ENCODE measurements around the gene THY1. TPM values are rescaled to one million over a fixed set of nuclear protein-coding genes. Genes with fewer than 3 reads are reported as not detected.
A peak's percentile ranks its signal among the peaks of the same experiment; 100 is the strongest.

THY1 gene
- total RNA-seq, 1 experiment from 2014 or later = 0.10 TPM

DNA sequence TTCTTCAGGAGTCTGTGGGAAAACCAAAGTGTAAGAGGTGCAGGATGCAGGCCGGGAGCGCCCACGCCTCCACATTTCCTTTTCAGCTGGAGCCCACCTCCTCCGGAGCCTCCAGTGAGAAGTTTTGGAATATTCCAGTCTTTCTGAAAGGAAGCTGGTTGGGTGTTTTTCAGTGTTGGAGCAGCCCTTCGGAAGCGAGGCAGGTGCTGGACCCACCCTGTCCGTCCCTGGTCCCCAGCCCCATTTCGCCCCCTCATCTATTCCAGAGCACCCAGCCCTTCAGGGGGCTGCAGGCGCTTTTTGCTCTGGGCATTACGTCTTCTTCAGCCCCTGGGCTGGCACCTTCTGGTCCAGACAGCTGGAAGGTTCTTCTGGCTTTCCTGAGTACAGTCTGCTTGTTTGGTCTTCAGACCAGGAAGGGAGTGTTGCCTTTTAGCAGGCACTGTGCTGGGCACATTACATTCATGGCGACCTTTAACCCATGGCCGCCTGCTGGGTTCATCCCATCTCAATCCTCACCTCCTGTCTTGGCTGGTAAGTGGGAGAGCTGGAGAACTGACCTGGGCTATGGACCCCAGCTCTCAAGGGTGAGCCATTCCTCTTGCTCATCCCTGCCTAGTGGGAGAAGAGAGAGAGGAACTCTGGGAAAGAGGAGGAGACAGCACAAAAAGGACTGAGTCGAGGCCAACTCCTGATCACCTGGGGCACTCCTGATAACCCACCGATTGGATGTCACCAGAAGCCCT is 710 bp upstream of the THY1 start:
- DNase-seq (ENCODE audit: low read depth) = no peak
- in situ Hi-C loops (cut with HindIII; ENCODE audit: low pct_unique_long_range_greater_than_20kb, low sequenced_read_pairs) = no loop called here

DNA sequence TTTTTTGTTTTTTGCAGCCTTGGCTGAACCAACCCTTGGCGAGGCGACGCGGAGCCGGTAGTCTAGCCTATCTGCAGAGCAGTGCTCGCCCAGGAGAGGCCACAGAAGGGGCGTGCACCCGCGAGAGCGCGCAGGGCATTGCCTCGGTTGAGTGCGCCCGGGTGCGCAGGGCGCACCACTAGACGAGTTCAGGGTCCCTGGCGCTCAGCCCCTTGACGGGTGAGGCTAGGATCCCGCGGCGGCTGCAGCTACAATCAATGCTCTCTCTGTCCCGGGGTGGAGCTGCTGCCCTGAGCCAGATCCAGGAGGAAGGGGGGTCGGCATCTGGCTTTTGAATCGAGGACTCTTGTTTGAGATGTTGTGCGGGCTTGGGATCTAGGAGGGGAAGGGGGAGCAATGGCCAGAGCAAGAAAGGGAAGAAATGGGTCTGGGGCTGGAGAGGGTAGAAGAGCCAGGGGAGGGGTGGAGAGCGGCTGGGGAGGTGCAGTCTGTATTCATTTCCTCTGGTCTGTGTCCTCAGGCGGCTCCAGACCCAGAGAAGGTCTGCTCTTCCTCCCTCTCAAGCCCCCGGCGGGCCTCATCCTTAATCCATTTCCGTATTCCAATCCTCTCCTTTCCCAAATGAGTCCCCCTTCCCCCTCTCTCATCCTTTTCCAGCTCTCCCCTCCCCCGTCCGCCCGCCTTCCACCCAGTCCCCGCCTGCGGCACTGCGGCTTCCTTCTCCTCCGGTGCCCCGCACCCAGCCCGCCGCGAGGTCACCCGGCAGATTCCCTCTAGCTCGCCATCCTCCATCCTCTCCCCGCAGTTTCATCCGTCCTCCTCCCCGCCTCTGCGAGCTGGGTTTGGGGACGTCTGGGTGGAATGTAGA is 797 bp downstream of the THY1 start:
- DNase-seq (ENCODE audit: low read depth) = no peak
- in situ Hi-C loops (cut with HindIII; ENCODE audit: low pct_unique_long_range_greater_than_20kb, low sequenced_read_pairs) = no loop called here

DNA sequence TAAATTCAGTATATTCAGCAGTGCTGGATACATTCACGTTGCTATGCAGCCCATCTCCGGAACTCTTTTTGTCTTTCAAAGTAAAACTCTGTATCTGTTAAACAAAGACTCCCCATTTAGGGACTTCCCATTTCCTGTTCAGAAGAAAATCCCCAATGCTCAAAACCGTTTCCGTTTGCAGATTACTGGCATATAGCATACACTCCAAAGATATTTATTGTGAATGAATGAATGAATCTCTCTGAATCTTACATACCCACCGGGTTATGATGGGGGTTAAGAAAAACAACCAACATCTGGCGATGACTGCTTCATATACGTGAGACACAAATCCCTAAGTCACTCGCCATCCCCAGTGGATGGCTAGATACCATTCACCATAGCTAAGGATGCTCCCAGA is 1.6 kb downstream of the THY1 start:
- in situ Hi-C loops (cut with HindIII; ENCODE audit: low pct_unique_long_range_greater_than_20kb, low sequenced_read_pairs) = no loop called here
- DNase-seq (ENCODE audit: low read depth) = no peak

DNA sequence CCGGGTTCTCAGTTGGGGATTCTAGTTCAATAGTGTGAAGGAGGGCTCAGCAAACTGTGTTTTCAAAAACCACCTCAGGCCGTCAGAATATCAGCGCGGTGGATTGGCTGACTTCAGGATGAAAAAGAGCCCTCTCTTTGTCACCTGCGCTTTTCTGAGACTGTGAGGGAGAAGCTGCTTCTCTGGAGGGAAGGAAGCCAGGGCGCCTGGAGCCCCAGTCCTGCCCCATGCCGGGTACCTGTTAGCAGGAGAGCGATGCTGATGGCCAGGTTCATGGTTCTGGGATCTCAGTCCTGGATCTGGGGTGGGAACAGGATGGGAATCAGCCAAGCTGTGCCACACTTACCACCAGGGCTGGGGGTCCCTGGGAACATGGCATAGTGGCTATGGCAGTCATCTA is 2.3 kb downstream of the THY1 start:
- DNase-seq (ENCODE audit: low read depth) = no peak
- in situ Hi-C loops (cut with HindIII; ENCODE audit: low pct_unique_long_range_greater_than_20kb, low sequenced_read_pairs) = no loop called here

DNA sequence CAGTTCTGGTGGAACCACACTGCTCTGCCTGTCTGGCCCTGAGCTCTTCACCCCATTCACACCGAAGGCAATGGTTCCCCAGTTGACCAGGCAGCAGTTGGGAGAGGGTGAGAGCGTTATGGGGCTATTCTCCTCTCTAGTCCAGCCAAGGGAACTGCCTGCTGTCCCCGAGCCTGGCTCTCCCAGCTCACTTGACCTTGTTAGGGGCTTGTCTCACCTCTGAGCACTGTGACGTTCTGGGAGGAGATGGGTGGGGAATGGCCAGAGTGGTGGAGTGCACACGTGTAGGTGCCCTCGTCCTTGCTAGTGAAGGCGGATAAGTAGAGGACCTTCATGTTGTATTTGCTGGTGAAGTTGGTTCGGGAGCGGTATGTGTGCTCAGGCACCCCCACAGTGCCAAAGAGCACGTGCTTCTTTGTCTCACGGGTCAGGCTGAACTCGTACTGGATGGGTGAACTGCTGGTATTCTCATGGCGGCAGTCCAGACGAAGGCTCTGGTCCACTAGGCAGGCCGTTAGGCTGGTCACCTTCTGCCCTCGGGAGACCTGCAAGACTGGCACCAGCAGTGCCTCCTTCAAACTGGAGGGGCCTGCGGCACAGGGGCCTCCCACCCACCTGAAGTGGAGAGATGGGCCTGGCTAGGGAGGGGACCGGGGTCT is 3.0 kb downstream of the THY1 start:
- in situ Hi-C loops (cut with HindIII; ENCODE audit: low pct_unique_long_range_greater_than_20kb, low sequenced_read_pairs) = no loop called here
- peak; percentile 71 for DNase-seq (ENCODE audit: low read depth)

DNA sequence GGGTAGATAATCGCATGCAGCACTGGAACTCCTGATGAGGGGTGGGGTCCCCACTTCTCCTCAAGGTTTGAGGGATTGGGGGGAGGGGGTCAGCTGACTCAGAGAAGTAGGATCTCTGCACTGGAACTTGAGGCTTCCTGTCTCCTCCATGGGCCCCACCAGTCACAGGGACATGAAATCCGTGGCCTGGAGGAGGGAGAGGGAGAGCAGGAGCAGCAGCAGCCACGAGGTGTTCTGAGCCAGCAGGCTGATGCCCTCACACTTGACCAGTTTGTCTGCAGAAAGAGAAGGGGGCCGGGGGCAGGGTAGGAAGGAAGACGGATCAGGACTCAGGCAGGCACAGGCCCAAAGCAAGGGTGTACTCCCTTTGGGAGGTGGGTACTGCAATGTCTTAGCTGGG is 3.7 kb downstream of the THY1 start:
- in situ Hi-C loops (cut with HindIII; ENCODE audit: low pct_unique_long_range_greater_than_20kb, low sequenced_read_pairs) = no loop called here
- no peak for DNase-seq (ENCODE audit: low read depth)

DNA sequence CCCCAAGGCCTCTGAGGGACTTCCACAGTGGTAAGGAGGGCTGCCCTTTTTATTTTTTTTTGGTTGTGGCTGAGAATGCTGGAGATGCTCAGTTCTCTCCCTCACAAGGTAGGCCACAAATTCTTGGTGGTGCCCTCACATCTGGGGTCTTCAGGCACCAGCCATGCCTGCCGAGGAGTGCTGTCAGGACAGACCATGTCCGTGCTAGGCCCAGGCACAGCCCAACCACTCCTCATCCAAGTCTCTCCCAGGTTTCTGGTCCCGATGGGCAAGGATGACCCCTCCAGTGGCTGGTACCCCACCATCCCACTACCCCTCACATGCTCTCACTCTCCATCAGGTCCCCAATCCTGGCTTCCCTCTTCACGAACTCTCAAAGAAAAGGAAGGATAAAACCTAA is 4.2 kb downstream of the THY1 start:
- DNase-seq (ENCODE audit: low read depth) = no peak
- in situ Hi-C loops (cut with HindIII; ENCODE audit: low pct_unique_long_range_greater_than_20kb, low sequenced_read_pairs) = no loop called here

DNA sequence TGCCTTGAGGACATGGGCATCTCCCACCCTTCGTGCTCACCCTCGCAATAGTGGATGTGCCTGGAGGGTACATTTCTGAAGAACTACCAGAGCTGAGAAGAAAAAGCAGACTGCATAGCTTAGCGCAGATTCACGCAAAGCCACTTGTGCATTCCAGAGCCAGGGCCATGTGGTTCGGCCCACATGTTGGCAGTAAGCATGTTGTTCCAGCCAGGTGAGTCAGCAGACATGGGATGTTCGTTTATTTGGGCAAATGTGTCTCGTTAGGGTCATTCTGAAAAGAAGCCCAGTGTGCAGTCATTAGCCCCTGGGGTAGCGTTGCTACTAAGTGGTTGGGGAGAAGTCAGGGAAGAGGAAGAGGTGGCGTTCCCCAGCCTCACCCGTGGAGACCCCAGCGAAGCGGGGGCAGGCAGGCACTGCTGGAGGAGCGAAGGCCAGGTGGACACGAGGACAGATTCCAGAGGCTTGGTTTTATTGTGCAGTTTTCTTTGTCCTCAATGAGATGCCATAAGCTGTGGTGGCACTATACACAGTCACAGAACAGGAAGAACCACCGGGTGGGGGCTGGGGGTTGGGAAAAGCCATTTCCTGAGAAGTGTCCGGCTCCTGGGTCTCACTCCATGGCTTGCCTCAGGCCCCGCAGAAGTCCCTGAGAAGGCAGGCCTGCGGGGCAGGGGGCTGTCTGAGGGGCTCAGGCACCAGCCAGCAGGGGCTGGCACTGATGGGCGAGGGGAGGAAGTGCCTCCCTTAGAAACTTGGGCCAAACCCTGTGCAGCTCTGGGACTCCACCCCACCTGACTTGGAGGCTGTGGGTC is 5.0 kb downstream of the THY1 start:
- peak; percentile 71 for DNase-seq (ENCODE audit: low read depth)
- in situ Hi-C loops (cut with HindIII; ENCODE audit: low pct_unique_long_range_greater_than_20kb, low sequenced_read_pairs) = no loop called here

DNA sequence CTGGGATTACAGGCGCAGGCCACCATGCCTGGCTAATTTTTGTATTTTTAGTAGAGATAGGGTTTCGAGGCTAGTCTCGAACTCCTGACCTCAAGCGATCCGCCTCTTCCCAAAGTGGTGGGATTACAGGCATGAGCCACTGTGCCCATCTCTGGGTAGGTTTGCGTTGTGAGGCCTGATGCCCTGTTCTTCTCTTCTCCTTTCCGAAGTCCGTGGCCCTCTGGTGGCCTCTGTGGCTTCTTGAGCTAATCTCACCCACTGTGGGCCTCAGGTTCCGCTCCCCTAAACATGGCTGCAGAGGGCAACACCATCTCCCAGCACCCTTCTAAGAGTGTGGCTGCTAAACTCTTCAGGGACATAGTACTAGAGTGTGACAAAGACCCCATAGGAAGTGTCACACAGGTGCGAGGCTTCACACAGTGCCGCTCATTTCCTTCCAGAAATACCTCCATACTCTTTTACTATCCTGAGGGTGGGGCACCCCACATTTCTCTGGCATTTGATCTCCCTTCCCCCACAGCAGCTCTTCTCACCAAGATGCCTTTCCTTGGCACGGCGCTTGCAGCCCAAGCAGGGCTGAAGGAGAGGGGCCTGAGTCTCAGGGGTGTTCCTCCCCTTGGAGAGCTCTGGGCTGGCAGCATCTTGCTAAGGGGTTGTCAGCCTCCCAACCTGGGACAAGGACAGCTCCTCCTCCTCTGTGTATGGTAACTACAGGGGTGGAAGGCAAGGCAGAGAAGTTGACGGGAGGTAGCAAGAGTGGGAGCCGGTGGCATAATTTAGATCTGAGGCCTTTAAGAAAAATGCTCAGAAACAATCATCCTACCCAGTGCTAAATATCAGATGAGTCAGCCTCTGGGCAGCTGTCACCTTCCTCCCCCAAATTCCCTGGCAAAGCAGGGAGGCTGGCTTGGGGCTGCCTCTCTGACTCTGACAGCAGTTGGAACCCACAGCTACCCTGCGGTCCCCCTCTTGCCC is 6.1 kb downstream of the THY1 start:
- no peak for DNase-seq (ENCODE audit: low read depth)
- in situ Hi-C loops (cut with HindIII; ENCODE audit: low pct_unique_long_range_greater_than_20kb, low sequenced_read_pairs) = no loop called here

DNA sequence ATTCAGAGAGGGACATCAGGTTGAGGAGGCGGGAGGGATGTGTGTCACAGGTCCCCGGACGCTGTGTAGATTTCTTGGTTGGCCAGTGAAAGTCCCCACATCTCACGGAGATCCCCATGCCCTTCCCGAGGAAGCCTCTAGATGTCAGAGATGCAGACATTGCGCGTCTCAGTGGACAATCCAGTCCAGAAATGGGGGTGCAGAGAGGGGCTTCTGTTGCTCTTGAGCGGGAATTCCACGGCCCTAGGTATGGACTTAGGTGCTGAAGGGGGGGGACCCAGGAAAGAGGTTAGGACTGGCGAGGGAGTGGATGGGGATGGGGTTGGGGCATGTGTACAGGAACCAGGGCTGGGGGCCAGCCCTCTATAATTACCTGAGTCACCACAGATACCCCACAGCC is 7.0 kb downstream of the THY1 start:
- in situ Hi-C loops (cut with HindIII; ENCODE audit: low pct_unique_long_range_greater_than_20kb, low sequenced_read_pairs) = no loop called here
- DNase-seq (ENCODE audit: low read depth) = no peak

DNA sequence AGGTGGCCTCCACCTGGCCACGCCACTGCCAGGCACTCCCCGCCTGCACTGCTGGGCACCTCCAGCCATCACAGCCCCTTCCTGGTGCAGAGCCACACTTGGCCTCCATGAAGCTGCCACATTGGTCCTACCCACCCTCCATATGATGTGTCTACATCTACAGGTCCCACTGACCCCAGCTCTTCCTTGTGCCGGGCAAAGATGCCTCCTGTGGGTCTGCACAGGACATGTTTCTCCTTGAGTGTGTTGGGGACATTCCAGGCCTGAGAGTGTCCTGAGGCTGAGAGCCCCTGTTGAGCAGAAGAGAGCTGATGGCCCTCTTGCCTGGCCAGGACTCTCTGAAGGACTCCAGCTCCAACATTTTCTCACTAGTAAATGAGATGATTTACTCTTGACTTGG is 7.5 kb downstream of the THY1 start:
- in situ Hi-C loops (cut with HindIII; ENCODE audit: low pct_unique_long_range_greater_than_20kb, low sequenced_read_pairs) = no loop called here
- DNase-seq (ENCODE audit: low read depth) = no peak

DNA sequence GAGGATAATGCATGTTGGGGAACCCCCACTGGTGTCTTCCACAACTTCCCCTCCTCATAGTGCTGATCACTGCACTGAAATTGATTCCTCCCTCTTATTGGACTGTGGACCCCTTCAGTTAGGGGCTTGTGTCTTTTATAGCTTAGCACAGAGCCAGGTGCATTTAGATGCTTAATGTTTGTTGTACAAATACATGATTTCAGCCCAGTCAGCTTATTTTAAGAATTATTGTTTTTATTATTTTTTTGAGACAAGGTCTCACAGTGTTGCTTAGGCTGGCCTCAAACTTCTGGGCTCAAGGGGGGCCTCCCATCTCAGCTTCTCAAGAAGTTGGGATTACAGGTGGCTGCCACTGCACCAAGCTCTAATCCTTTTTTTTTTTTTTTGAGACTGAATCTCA is 8.2 kb downstream of the THY1 start:
- in situ Hi-C loops (cut with HindIII; ENCODE audit: low pct_unique_long_range_greater_than_20kb, low sequenced_read_pairs) = no loop called here
- no peak for DNase-seq (ENCODE audit: low read depth)

DNA sequence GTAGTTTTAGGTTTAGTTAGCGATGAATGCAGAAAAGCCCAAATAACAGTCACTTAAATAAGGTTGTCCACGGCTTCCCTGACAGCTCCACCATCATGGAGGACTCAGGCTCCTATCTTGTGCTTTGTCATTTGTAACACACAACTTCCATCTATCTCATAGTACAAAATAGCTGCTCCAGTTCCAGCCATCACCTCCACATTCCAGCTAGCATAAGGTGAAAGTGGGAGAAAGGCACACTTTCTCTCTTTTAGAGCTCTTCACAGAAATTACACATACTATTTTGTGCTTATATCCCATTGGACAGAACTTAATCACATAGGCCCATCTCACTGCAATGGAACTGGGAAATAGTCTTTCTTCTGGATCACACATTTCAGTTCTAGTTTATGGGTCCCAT is 8.7 kb downstream of the THY1 start:
- DNase-seq (ENCODE audit: low read depth) = no peak
- in situ Hi-C loops (cut with HindIII; ENCODE audit: low pct_unique_long_range_greater_than_20kb, low sequenced_read_pairs) = no loop called here

DNA sequence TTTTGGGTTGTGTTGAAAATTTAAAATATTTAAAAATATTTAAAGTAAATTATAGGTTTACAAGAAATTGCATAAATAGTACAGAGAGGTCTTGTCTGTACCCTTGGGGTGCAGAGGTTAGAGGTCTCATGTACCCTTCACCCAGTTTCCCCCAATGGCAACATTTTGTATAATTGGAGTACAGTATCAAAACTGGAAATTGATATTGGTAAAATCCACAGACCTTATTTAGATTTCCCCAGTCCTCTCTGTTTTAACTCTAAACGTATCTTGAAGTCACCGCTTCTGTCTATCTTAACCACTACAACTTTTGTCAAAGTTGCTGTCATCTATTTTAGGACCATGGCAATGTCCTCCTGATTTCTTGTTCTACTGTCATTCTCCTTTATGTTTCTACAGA is 10.9 kb downstream of the THY1 start:
- no peak for DNase-seq (ENCODE audit: low read depth)
- in situ Hi-C loops (cut with HindIII; ENCODE audit: low pct_unique_long_range_greater_than_20kb, low sequenced_read_pairs) = no loop called here

DNA sequence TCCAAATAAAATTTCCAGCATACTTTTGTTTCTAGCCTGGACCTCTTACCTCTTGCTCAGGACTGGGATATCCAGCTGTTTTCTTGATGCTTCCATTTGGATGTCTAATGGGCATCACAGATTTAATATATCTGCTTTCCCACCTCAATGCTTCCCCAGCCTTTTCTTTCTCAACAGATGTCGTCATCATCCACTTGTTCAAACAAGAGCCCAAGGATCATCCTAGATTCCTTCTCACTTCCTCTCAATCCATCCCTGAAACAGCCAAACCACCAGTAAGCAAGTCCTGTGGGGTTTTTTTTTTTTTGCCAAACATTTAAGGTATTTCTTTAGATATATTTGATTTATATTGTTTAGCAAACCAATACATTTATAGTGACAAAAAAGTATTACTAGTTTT is 12.5 kb downstream of the THY1 start:
- in situ Hi-C loops (cut with HindIII; ENCODE audit: low pct_unique_long_range_greater_than_20kb, low sequenced_read_pairs) = no loop called here
- DNase-seq (ENCODE audit: low read depth) = no peak

DNA sequence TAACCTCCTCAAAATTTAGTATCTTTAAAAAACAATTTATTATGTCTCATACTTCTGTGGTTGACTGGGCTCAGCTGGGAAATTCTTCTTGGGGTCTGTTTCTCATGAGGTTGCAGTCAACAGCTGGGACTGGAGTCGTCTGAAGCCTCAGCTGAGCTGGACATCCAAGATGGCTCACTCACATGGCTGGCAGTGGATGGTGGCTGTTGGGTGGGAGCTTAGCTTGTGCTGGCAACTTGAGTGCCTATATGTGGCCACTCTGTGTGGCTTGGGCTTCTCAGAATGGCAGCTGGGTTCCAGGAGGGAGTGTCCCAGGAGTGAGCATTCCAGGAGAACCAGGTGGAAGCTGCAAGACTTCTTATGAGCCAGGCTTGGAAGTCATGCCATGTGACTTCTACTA is 13.2 kb downstream of the THY1 start:
- DNase-seq (ENCODE audit: low read depth) = no peak
- in situ Hi-C loops (cut with HindIII; ENCODE audit: low pct_unique_long_range_greater_than_20kb, low sequenced_read_pairs) = no loop called here

DNA sequence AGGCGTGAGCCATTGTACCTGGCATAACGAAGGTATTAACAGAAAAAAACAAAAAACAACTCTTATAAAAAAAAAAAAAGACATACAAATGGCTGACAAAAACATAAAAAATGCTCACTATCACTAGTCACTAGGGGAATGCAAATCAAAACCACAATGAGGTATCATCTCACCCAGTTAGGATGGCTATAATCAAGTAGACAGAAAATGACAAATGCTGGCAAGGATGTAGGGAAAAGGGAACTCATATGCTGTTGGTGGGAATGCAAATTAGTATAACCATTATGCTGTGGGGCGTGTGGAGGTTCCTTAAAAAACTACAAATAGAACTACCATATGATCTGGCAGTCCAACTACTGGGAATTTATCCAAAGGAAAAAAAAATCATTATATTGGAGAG is 17.0 kb downstream of the THY1 start:
- no peak for DNase-seq (ENCODE audit: low read depth)
- in situ Hi-C loops (cut with HindIII; ENCODE audit: low pct_unique_long_range_greater_than_20kb, low sequenced_read_pairs) = no loop called here

Data from Caki2 (cell line).